ENCODE results near the gene TMEM271. TPM values are rescaled to one million over a fixed set of nuclear protein-coding genes. Genes with fewer than 3 reads are reported as not detected.
A peak's percentile ranks its signal among the peaks of the same experiment; 100 is the strongest.

TMEM271 gene, protein sequence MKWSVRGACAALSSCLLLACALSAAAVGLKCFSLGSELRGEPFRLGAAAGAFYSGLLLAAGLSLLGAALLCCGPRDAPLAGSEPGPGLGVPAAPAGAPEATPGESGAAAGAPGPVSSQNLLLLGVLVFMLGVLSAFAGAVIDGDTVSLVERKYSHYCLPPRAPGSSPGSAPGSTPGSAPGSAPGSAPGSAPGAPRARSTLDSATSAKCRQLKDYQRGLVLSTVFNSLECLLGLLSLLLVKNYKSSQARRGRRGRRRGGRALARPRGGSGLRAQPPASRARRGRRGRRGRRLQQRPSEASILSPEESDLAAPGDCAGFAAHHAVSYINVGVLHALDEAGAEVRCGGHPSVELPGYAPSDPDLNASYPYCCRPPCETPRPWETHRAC
- total RNA-seq (0.05 TPM), polyA plus RNA-seq (0.02 TPM)
- long read RNA-seq, donor 1 = 0 reads
- long read RNA-seq, donor 2 = 0 reads
- long read RNA-seq, donor 3 = 0 reads
- long read RNA-seq, donor 4 = 0 reads
- long read RNA-seq, donor 5 = 0 reads
- long read RNA-seq, donor 6 = 0 reads
- long read RNA-seq, donor 7 = 0 reads
- long read RNA-seq, donor 8 = 0 reads
- long read RNA-seq, donor 9 = 0 reads
- long read RNA-seq, donor 10 = 0 reads

DNA sequence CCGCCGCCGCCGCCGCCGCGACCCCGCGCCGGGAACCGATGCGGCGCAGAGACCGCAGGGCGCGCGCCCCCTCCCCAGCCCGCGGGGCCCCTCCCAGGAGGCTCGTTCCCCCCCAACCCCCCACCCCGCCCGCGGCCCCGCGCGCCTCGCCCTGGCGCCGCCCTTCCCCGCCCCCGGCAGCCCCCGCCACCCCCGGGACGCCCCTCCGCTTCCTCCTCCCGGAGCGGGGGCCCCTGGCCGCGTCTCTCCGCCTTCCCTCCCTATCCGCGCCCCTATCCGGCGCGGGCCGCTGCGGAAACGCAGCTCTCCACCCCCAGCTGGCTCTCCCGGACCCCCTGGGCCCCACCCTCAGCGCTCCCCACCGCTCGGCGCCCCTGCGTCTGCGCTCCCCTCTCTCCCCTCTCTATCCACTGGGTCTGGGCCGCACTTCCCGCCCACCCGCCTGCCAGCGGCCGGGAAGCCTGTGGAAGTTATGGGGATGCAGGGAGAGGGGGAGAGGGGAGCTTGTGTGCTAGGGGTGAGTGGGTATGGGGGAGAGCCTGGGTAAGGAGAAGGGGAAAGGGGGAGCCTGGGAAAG, at the start of gene TMEM271:
TSS of gene TMEM271 (minus strand) at position 51 of the 577 bp plus-strand sequence. CDS start 233 bp downstream, outside the sequence.
- H3K4me3 ChIP-seq (ENCODE audit: low read length in 2 of 2) = peak within 1 kb of the TSS in 1 of 2 donors; percentile 15
- WGBS = under 1% methylated on average over 60 of the region's 60 CpGs
- H3K36me3 ChIP-seq (ENCODE audit: control insufficient read depth in 2 of 2, insufficient read depth in 2 of 2, low read length in 1 of 2) = no peaks in the 10 kb centered on the region
- peaks cover 0 to 2% of the 10 kb centered on the region in 2 donors for H3K9me3 ChIP-seq (ENCODE audit: control insufficient read depth in 2 of 2, insufficient read depth in 1 of 2, low read length in 1 of 2)
- no peak for DNase-seq (ENCODE audit: low read depth in 6 of 9, low spot score in 9 of 9)
- H3K4me1 ChIP-seq (ENCODE audit: control insufficient read depth in 2 of 2, insufficient read depth in 2 of 2, low read length in 2 of 2) = peaks cover 0 to 3% of the 10 kb centered on the region in 2 donors
- peaks cover 66 to 76% of the 10 kb centered on the region in 2 donors for H3K27me3 ChIP-seq (ENCODE audit: control insufficient read depth in 2 of 2, insufficient read depth in 1 of 2, low read length in 1 of 2)
- H3K27ac ChIP-seq (ENCODE audit: low read depth in 1 of 2, low read length in 1 of 2) = no peak within 1 kb of the TSS

DNA sequence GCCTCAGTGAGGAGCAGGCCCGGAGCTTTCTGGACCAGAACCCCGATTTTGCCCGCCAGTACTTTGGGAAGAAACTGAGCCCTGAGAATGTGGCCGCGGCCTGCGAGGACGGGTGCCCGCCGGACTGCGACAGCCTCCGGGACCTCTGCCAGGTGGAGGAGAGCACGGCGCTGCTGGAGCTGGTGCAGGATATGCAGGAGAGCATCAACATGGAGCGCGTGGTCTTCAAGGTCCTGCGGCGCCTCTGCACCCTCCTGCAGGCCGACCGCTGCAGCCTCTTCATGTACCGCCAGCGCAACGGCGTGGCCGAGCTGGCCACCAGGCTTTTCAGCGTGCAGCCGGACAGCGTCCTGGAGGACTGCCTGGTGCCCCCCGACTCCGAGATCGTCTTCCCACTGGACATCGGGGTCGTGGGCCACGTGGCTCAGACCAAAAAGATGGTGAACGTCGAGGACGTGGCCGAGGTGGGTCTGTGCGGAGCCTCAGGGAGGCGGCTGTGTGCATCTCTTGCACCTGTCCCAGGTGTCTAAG, 49.6 kb upstream of the TMEM271 start:
- Histone ChIP-seq H3K36me3 (ENCODE audit: control insufficient read depth in 2 of 2, insufficient read depth in 2 of 2, low read length in 1 of 2) (no peaks in the 10 kb centered on the region), H3K4me1 (ENCODE audit: control insufficient read depth in 2 of 2, insufficient read depth in 2 of 2, low read length in 2 of 2) (peaks cover 0 to 3% of the 10 kb centered on the region in 2 donors), H3K27me3 (ENCODE audit: control insufficient read depth in 2 of 2, insufficient read depth in 1 of 2, low read length in 1 of 2) (no peaks in the 10 kb centered on the region), H3K4me3 (ENCODE audit: low read length in 2 of 2) (no peak overlapping the region), H3K27ac (ENCODE audit: low read depth in 1 of 2, low read length in 1 of 2) (no peak overlapping the region), H3K9me3 (ENCODE audit: control insufficient read depth in 2 of 2, insufficient read depth in 1 of 2, low read length in 1 of 2) (peaks cover 0 to 4% of the 10 kb centered on the region in 2 donors)
- no peak for DNase-seq (ENCODE audit: low read depth in 6 of 9, low spot score in 9 of 9)
- WGBS = 96% methylated on average over 39 of the region's 39 CpGs

GRCh38 chr4:624705-625590, 48.9 kb upstream of the TMEM271 start, which contains the start of gene PDE6B:
Gene PDE6B, plus strand, starts transcription at chr4:625573. Its CDS starts 54 bp downstream, at chr4:625627.
- H3K27ac ChIP-seq (ENCODE audit: low read depth in 1 of 2, low read length in 1 of 2) = no peak within 1 kb of the TSS
- no peak for DNase-seq (ENCODE audit: low read depth in 6 of 9, low spot score in 9 of 9)
- no peaks in the 10 kb centered on the region for H3K36me3 ChIP-seq (ENCODE audit: control insufficient read depth in 2 of 2, insufficient read depth in 2 of 2, low read length in 1 of 2)
- peaks cover 0 to 7% of the 10 kb centered on the region in 2 donors for H3K9me3 ChIP-seq (ENCODE audit: control insufficient read depth in 2 of 2, insufficient read depth in 1 of 2, low read length in 1 of 2)
- H3K4me3 ChIP-seq (ENCODE audit: low read length in 2 of 2) = no peak within 1 kb of the TSS
- peaks cover 0 to 3% of the 10 kb centered on the region in 2 donors for H3K4me1 ChIP-seq (ENCODE audit: control insufficient read depth in 2 of 2, insufficient read depth in 2 of 2, low read length in 2 of 2)
- WGBS = 92% methylated on average over 21 of the region's 21 CpGs
- no peaks in the 10 kb centered on the region for H3K27me3 ChIP-seq (ENCODE audit: control insufficient read depth in 2 of 2, insufficient read depth in 1 of 2, low read length in 1 of 2)

- H3K27me3 ChIP-seq (ENCODE audit: control insufficient read depth in 2 of 2, insufficient read depth in 1 of 2, low read length in 1 of 2) = no peaks in the 10 kb centered on the region
- H3K4me3 ChIP-seq (ENCODE audit: low read length in 2 of 2) = no peak overlapping the region
- peaks cover 0 to 7% of the 10 kb centered on the region in 2 donors for H3K9me3 ChIP-seq (ENCODE audit: control insufficient read depth in 2 of 2, insufficient read depth in 1 of 2, low read length in 1 of 2)
- WGBS = 49% methylated on average over 29 of the region's 29 CpGs
- DNase-seq (ENCODE audit: low read depth in 6 of 9, low spot score in 9 of 9) = no peak
- H3K27ac ChIP-seq (ENCODE audit: low read depth in 1 of 2, low read length in 1 of 2) = no peak overlapping the region
- no peaks in the 10 kb centered on the region for H3K36me3 ChIP-seq (ENCODE audit: control insufficient read depth in 2 of 2, insufficient read depth in 2 of 2, low read length in 1 of 2)
- peaks cover 0 to 3% of the 10 kb centered on the region in 2 donors for H3K4me1 ChIP-seq (ENCODE audit: control insufficient read depth in 2 of 2, insufficient read depth in 2 of 2, low read length in 2 of 2)
Measured at GRCh38 chr4:623914-624566, 47.9 kb upstream of the TMEM271 start.

- DNase-seq (ENCODE audit: low read depth in 6 of 9, low spot score in 9 of 9) = no peak
- Histone ChIP-seq H3K27ac (ENCODE audit: low read depth in 1 of 2, low read length in 1 of 2) (no peak overlapping the region), H3K27me3 (ENCODE audit: control insufficient read depth in 2 of 2, insufficient read depth in 1 of 2, low read length in 1 of 2) (no peaks in the 10 kb centered on the region)
Measured at GRCh38 chr4:622996-623913, 47.2 kb upstream of the TMEM271 start.

DNA sequence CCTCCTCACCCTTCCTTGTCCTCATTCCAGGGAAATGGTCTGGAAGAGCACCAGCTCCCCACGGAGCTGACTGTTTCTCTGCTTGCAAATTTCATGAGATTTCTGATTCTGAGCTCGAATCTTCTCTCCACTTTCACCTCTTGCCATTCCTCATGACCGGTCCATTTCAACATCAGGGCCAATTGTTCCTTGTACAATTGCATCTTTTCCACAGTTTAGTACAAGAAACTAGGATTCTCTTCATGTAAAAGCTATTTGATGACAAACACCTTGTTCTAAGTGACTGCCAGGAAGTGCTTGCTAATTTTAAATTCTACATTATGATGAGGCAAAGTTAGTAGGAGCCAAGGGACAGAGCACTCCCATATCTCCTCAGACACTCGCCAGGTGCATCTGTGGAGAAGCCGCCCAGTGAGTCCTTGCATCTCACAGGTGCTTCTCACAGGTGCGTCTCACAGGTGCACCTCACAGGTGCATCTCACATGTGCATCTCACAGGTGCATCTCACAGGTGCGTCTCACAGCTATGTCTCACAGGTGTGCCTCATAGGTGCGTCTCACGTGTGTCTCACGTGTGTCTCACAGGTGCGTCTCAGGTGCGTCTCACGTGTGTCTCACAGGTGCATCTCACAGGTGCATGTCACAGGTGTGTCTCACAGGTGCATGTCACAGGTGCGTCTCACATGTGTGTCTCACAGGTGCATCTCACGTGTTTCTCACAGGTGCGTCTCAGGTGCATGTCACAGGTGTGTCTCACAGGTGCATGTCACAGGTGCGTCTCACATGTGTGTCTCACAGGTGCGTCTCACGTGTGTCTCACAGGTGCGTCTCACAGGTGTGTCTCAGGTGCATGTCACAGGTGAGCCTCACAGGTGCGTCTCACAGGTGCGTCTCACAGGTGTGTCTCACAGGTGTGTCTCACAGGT, 46.2 kb upstream of the TMEM271 start:
- H3K4me3 ChIP-seq (ENCODE audit: low read length in 2 of 2) = no peak overlapping the region
- H3K36me3 ChIP-seq (ENCODE audit: control insufficient read depth in 2 of 2, insufficient read depth in 2 of 2, low read length in 1 of 2) = no peaks in the 10 kb centered on the region
- H3K4me1 ChIP-seq (ENCODE audit: control insufficient read depth in 2 of 2, insufficient read depth in 2 of 2, low read length in 2 of 2) = peaks cover 0 to 3% of the 10 kb centered on the region in 2 donors
- no peak for DNase-seq (ENCODE audit: low read depth in 6 of 9, low spot score in 9 of 9)
- H3K27me3 ChIP-seq (ENCODE audit: control insufficient read depth in 2 of 2, insufficient read depth in 1 of 2, low read length in 1 of 2) = no peaks in the 10 kb centered on the region
- H3K9me3 ChIP-seq (ENCODE audit: control insufficient read depth in 2 of 2, insufficient read depth in 1 of 2, low read length in 1 of 2) = peaks cover 0 to 7% of the 10 kb centered on the region in 2 donors
- H3K27ac ChIP-seq (ENCODE audit: low read depth in 1 of 2, low read length in 1 of 2) = no peak overlapping the region
- 96% methylated on average over 22 of the region's 22 CpGs for WGBS

More at GRCh38 chr4:622996-623913, 47.2 kb upstream of the TMEM271 start:
- Histone ChIP-seq H3K36me3 (ENCODE audit: control insufficient read depth in 2 of 2, insufficient read depth in 2 of 2, low read length in 1 of 2) (no peaks in the 10 kb centered on the region), H3K4me1 (ENCODE audit: control insufficient read depth in 2 of 2, insufficient read depth in 2 of 2, low read length in 2 of 2) (peaks cover 0 to 3% of the 10 kb centered on the region in 2 donors), H3K9me3 (ENCODE audit: control insufficient read depth in 2 of 2, insufficient read depth in 1 of 2, low read length in 1 of 2) (peaks cover 0 to 7% of the 10 kb centered on the region in 2 donors), H3K4me3 (ENCODE audit: low read length in 2 of 2) (no peak overlapping the region)
- WGBS = 84% methylated on average over 24 of the region's 24 CpGs

Measured in thymus (tissue), 14 donors.